HG02759 (cell line): Measurements from ENCODE around the gene CST11.
"Not testable (repeated sequence)": the region's sequence is repeated elsewhere in the genome, so short reads cannot be mapped to it uniquely, and the experiment has no call there.

Experiments used
- ATAC-seq: cut with Tn5 transposase; IDR thresholded peaks from one replicate; pipeline ENCODE4 v1.9.1; 2021; ENCODE audit warnings: mild to moderate bottlenecking, moderate library complexity; ENCODE audit not compliant: unreplicated experiment

CST11 gene

DNA sequence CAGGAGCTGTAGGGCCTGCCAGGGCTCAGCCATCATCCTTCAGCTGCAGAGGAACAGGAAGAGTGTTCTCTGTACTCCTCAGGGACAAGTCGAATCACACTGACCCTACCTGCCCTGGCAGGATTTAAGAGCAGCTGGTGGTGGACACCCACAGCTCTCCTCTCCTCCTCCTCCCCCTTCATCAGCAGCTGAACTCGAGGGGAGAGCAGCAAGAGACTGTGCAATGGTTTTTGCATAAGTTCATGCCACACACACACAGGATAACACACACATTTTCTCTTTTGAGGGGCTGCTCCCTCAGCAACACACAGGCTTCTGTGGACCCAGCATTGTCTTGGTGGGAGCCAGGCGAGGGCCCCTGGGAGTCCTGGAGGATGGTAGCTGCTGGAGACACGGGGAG lies at the start of gene CST11:
TSS of gene CST11 (minus strand) at position 101 of the 400 bp plus-strand sequence. CDS start at position 36, 65 bp downstream.
- no peak for ATAC-seq

GRCh38 chr20:23501926-23502325 lies 49.2 kb upstream of the CST11 start:
- no peak for ATAC-seq

DNA sequence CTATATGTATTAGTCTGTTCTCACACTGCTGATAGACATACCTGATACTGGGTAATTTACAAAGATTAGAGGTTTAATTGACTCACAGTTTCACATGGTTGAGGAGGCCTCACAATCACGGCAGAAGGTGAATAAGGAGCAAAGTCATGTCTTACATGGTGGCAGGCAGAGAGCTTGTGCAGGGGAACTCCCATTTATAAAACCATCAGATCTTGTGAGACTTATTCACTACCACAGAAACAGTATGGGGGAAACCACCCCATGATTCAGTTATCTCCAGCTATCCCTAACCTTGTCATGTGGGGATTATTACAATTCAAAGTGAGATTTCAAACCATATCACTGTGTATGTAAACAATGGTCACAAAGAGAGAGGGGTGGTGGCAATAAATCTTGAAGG lies 44.9 kb upstream of the CST11 start:
- ATAC-seq: no peak

DNA sequence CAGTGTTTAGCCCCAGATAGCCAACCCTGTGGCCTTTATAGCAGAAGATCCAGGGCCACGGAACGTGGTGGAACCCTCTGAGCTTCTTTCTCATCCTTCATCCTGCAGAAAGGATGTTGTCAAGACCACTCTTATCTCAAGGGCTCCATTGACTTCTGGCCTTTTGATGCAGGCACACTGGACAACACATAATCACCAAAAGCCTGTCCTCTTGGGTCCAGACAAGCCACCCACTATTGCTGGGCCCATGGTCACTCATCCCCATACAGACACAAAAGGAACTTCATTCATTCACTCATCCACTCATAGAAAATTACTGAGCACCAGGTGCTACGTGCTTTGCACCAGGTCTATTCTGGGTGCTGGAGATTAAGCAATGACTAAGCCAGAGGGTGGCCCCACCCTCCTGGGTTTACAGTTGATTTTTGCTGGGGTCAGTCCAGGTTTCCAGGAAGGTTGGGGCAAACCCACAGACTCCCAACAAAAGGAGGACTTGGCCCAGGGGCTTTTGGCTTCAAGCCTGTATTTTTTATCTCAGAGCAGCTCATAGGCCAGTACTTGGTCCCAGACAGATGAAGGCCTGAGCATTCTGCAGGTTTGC lies 40.6 kb upstream of the CST11 start:
- no peak for ATAC-seq

GRCh38 chr20:23492292-23492691 lies 39.6 kb upstream of the CST11 start:
- no peak for ATAC-seq

GRCh38 chr20:23490817-23491216 lies 38.1 kb upstream of the CST11 start, which contains the start of gene CST8:
CST8 (plus strand) TSS chr20:23491117; CDS start chr20:23491668, 551 bp downstream.
- ATAC-seq: no peak

DNA sequence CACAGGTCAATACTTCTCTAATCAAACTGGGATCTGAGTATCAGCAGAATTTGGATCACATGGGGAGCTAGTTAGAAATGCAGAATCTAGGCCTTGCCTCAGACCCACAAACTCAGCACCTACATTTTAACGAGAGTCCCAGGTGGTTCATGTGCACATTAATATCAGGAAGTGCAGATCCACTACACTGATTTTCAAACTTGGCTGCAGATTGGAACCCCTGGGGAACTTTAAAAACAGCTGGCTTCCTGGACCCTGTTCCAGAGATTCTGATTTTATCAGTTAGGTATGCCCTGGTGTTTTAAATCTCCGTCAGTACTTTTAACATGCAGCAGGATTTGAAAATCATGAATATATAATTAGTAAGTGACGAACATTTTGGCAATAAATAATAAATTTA lies 36.3 kb upstream of the CST11 start:
- no peak for ATAC-seq

DNA sequence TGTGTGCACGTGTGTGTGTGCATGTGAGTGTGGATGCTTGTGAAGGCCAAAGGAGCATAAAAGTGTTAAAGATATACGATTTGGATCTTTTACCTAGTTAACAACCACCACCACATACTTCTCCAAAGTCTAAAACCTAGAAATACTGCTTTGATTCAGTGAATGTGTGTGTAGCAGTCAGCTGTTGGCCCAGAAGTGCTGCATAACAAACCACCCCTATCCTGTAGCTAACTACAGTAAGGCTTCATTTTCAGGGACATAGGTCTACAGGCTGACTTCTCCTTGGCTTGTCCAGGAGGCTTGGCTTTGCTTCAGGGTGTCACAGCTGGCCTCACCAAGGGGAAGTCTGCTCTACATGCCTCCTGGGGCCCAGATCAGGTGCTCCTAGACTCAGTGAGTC lies 35.8 kb upstream of the CST11 start:
- ATAC-seq: no peak

- no peak for ATAC-seq
Observed at GRCh38 chr20:23484081-23484480, 31.4 kb upstream of the CST11 start.

DNA sequence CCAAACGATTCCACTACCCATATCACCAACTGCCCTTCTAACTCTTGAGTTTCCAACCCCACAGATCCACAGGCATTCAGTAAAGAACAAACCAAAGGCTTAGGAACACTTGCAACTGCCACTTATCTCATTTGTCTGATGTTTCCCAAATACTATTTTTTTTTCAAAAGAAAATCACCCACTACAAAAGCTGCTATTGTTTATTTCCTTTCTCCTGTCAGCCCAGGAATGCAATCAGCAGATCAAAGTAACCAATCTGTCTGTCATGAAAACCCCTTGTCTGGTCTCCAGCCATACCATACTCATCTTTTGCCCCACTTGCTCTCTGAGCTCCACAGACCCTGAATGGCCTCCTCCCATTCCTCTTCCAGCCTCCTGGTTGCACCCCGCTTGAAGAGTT lies 29.5 kb upstream of the CST11 start:
- ATAC-seq: no peak

DNA sequence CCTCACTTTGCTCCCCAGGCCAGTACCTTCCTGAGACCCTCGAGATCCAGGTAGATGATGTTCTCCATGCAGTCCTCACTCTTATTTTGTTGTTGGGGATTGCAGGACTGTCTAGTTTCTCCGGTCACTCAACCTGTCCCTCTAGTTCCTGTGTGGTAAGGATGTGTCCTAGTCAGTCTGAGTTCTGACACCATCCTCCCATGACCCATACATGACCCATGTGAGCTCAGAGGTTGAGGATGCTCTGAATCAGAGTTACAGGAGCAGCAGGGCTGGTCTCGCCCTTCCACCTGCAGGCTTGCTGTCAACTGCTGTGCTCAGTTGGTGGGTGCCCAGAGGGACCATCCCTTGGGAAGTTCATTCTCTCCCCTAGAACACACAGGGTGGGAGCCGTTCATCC lies 26.4 kb upstream of the CST11 start:
- no peak for ATAC-seq

GRCh38 chr20:23477223-23477622 lies 24.5 kb upstream of the CST11 start:
- no peak for ATAC-seq

GRCh38 chr20:23476015-23476754 lies 23.5 kb upstream of the CST11 start:
- no peak for ATAC-seq

DNA sequence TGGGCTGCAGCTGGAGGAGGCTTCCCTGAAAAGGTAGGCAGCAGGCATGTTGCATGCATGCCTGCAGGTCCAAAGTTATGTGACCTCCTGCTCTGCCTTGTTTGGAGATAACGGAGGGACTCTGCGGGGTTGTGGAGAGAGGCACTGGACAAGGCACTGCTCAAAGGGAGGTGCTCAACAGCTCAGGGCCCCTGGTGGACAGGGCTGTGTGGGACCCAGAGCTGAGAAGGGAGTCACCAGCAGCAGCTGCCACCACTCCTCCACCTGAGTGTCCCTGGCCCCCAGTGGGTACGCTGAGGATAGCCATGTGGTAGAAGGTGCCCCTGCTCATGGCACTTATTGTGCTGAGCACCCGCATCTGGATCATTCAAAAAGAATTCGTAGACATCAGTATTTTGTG lies 22.7 kb upstream of the CST11 start:
- ATAC-seq: no peak

DNA sequence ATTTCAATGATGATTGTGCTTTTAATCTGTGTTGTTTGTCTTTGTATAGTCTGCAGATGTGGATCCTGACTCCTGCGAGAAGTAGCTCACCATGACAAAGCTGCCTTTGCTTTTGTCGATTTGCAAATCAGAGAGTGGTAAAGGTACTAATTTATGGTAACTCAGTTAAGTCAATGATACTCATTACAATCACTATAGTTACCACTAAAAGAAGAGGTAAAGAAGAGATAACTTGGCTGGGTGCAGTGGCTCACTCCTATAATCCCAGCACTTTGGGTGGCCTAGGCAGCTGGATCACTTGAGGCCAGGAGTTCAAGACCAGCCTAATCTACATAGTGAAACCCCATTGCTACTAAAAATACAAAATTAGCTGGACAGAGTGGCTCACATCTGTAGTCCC lies 20.6 kb upstream of the CST11 start:
- ATAC-seq: not testable (repeated sequence)

- ATAC-seq: not testable (repeated sequence)
Observed at GRCh38 chr20:23472306-23472705, 19.6 kb upstream of the CST11 start.

GRCh38 chr20:23466961-23467360 lies 14.3 kb upstream of the CST11 start:
- not testable (repeated sequence) for ATAC-seq

DNA sequence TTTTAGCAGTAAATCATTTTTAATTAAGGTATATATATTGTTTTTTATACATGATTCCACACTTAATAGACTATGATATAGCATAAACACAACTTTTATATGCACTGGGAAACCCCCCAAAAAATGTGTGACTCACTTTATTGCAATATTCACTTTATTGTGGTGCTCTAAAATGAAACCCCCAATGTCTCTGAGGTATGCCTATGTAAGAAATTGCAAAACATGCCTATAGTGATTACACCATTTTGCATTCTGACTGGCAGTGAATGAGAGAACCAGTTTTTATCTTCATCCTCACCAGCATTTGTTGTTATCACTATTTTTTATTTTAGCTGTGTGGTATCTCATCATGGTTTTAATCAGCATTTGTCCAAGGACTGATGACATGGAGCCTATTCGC lies 8.5 kb upstream of the CST11 start:
- ATAC-seq: no peak

DNA sequence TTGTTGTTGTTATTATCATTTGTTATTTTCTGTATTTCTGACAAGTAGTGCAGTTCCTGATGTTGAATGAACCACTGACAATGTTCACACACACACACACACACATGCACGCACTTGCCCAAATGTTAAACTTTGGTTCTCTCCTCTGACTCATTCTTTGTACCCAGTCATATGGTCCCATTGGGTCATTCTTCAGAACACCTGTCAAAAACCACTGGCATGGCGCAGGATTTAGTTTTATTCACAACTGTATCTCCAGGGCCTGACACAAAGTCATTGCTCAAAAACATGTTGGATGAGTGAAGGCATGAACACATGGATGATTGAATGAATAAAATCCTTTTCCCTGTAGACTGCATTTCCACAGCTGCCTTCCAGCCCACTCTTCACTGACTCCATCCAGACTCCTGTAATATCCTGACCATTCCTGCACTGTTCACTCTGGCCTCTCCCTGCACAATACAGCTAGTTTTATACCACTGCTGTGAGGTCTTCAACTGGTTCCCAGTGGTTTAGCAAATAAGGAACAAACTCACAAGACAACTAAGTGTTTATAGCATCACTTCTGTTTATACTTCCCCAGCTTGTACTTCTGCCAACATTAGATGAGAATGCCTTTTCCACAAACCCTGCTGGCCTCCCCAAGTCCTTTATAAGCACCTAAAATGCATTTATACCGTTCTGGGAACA lies 6.9 kb upstream of the CST11 start:
- ATAC-seq: no peak

GRCh38 chr20:23456873-23457272 lies 4.2 kb upstream of the CST11 start:
- no peak for ATAC-seq

DNA sequence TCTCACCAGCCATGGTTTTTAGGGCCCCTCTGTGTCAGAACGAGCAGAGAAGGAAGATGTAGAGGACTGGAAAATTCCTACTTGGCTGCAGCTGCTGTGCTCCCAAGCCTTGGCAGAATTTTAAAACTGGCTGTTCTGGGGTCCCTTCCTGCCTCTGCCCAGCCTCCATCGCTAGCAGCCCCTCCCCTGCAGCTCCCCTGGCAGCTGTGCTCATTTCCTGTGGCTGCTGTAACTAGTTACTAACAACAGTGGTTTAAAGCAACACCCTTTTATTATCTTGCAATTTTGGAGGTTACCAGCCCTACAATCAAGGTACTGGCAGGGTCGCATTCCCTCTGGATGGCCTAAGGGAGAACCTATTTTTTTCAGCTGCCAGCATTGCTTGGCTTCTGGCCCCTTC lies 3.7 kb upstream of the CST11 start:
- ATAC-seq: no peak

DNA sequence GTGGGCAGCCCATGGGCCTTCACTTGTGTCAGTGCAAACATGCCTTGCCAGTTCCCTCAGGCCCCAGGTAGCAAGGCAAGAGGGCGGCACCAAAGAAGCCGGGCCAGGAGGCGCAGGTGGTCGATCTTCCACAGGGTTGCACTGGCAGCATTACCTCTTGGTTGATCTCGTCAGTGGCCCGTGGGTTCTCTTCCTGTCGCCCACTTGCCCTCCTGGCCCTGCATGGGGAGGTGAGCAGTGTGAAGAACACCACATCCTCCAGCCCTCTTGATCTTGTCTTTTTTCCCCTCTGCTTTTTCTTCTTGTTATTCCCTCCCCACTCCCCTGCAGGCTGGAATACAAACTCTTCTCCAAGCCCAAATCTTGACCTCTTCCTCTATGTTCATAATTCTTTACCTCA lies 3.0 kb upstream of the CST11 start:
- ATAC-seq: no peak
